ENCODE measurements around the gene INPP5D. TPM values are rescaled to one million over a fixed set of nuclear protein-coding genes. Genes with fewer than 3 reads are reported as not detected.

Gene INPP5D
- total RNA-seq (2021; fragmentation: NEBNext Ultra II Directional; extraction: Animal tissue kit (Norgen Biotek cat#: 25700)) (7.1 and 8.6 TPM in 2 replicates), polyA plus RNA-seq (2011; rRNA removed) (4.5 and 6.0 TPM in 2 replicates), polyA minus RNA-seq (2011; rRNA and poly(A)+ RNA removed) (17.3 and 35.7 TPM in 2 replicates)
- 4.4 TPM for polyA plus RNA-seq (2011; cell fraction: cytosol; rRNA removed)
- 16.8 TPM for polyA plus RNA-seq (2011; cell fraction: nucleus; rRNA removed)
- 10.9 to 15.7 TPM (median 13.2 TPM) in 4 replicates for polyA plus RNA-seq (2012, experiment 1 of 2)
- 5.9 TPM for polyA plus RNA-seq (2012, experiment 2 of 2)
- 4.8 TPM for polyA plus RNA-seq (2013, experiment 1 of 2)
- polyA plus RNA-seq (2013, experiment 2 of 2): 5.9 TPM
- polyA minus RNA-seq (2011; cell fraction: cytosol; rRNA and poly(A)+ RNA removed): 8.5 TPM
- polyA minus RNA-seq (2011; cell fraction: nucleus; rRNA and poly(A)+ RNA removed): 17.7 TPM
- long read RNA-seq, experiment 1, partial matches to known transcripts: 5 of 5 reads
- long read RNA-seq, experiment 1, other reads (novel, unspliced or antisense): 0 of 5 reads
- long read RNA-seq, experiment 2, partial matches to known transcripts: 1 of 2 reads
- long read RNA-seq, experiment 2, other reads (novel, unspliced or antisense): 1 of 2 reads

GRCh38 chr2:233059797-233060500 lies at the start of gene INPP5D:
TSS of gene INPP5D (plus strand) at chr2:233060342. CDS start at chr2:233060479, 137 bp downstream.
- no peak within 1 kb of the TSS for H3K9ac ChIP-seq (replicated peaks in 1 of 4; ENCODE audit: extremely low read depth in 1 of 4, low read depth in 3 of 4, low read length in 3 of 4)

More at GRCh38 chr2:233059797-233060500, at the start of gene INPP5D:
- Histone ChIP-seq H3K56ac (replicated peaks; ENCODE audit: insufficient read length, low read depth, low read length) (no peak within 1 kb of the TSS), H3K27me3 (replicated peaks in 1 of 4; ENCODE audit: control insufficient read depth in 3 of 4, extremely low read depth in 1 of 4, insufficient read depth in 3 of 4, low read length in 3 of 4) (no peaks in the 10 kb centered on the region), H3K23ac (ENCODE audit: insufficient read length) (no peak within 1 kb of the TSS), H3K79me2 (ENCODE audit: control insufficient read depth in 1 of 2, insufficient read depth in 2 of 2, low read length in 2 of 2) (no peaks in the 10 kb centered on the region), H4K91ac (replicated peaks; ENCODE audit: insufficient read length, low read length) (no peak within 1 kb of the TSS), H2BK120ac (replicated peaks; ENCODE audit: low read depth, low read length) (no peak within 1 kb of the TSS), H2BK15ac (ENCODE audit: low read length) (no peak within 1 kb of the TSS), H4K8ac (ENCODE audit: extremely low read depth, insufficient read depth, low read length) (no peak within 1 kb of the TSS; the same call in 1 of the 2 replicates), H2BK20ac (ENCODE audit: low read length) (no peak within 1 kb of the TSS), H2AFZ (ENCODE audit: low read length) (no peak within 1 kb of the TSS), H3K14ac (ENCODE audit: insufficient read length) (no peak within 1 kb of the TSS), H3K4me1 (replicated peaks in 1 of 4; ENCODE audit: control insufficient read depth in 3 of 4, insufficient read depth in 4 of 4, low read length in 3 of 4) (peaks cover 0 to 10% (median 4%) of the 10 kb centered on the region in 4 experiments; a peak in 4 of 7 replicates), H3K4me2 (ENCODE audit: insufficient read depth in 1 of 2, low read depth in 2 of 2, low read length in 2 of 2) (no peak within 1 kb of the TSS), H4K5ac (ENCODE audit: insufficient read length, low read depth, low read length) (no peak within 1 kb of the TSS), H3K4me3 (ENCODE audit: extremely low read depth in 1 of 4, insufficient read depth in 2 of 4, low read depth in 3 of 4, low read length in 4 of 4) (no peak within 1 kb of the TSS), H2AK5ac (ENCODE audit: low read depth, low read length) (no peak within 1 kb of the TSS), H2BK5ac (ENCODE audit: low read depth, low read length) (no peak within 1 kb of the TSS), H3K79me1 (ENCODE audit: low read depth, low read length) (no peaks in the 10 kb centered on the region), H3K9me3 (ENCODE audit: insufficient read depth in 2 of 2, low read depth in 1 of 2, low read length in 1 of 2) (no peaks in the 10 kb centered on the region), H2BK12ac (ENCODE audit: low read depth, low read length) (no peak within 1 kb of the TSS; the same call in 1 of the 2 replicates), H3K18ac (ENCODE audit: extremely low read depth, low read length) (no peak within 1 kb of the TSS), H3K27ac (ENCODE audit: low read depth, low read length) (no peak within 1 kb of the TSS), H3K23me2 (ENCODE audit: low read depth, low read length) (no peaks in the 10 kb centered on the region), H4K20me1 (replicated peaks in 1 of 2; ENCODE audit: control insufficient read depth in 1 of 2, insufficient read depth in 2 of 2, low read length in 2 of 2) (no peaks in the 10 kb centered on the region), H3K4ac (replicated peaks; ENCODE audit: insufficient read length, low read depth, low read length) (no peak within 1 kb of the TSS), H3K36me3 (ENCODE audit: control insufficient read depth in 2 of 4, insufficient read depth in 4 of 4, low read length in 3 of 4) (no peaks in the 10 kb centered on the region)
- CTCF ChIA-PET (ENCODE audit: partially characterized antibody): interaction anchor here (0.7 to 4.6 kb wide), 30 partner anchors 8 to 457 kb away, joined by 3 to 32 read pairs (median 4); partner anchors contain the start of gene NEU2
- 82% methylated on average over 14 of the region's 26 CpGs; no CpG with 5 or more reads in 1 of the 2 experiments for WGBS, 2 experiments (ENCODE audit: extremely low coverage in 1 of 2, insufficient coverage in 1 of 2, insufficient read length in 1 of 2, insufficient replicate concordance in 2 of 2, low coverage in 1 of 2, low lambda C conversion rate in 2 of 2, missing lambda C conversion rate in 1 of 2)
- FAIRE-seq: no peak
- no peak for DNase-seq (ENCODE audit: low read depth in 1 of 2, low spot score in 2 of 2)
- TF ChIP-seq RXRA (IDR thresholded peaks at IDR 0.05; ENCODE audit: insufficient read depth, low read depth, low read length): no peak
- TF ChIP-seq SP1 (IDR thresholded peaks at IDR 0.05; ENCODE audit: low read depth, low read length): no peak
- TF ChIP-seq EGR1 (IDR thresholded peaks at IDR 0.05; ENCODE audit: borderline replicate concordance, low read depth, low read length): no peak
- TF ChIP-seq SIX5 (IDR thresholded peaks at IDR 0.05; ENCODE audit: low read depth, low read length): no peak
- TF ChIP-seq, protein P1, sequence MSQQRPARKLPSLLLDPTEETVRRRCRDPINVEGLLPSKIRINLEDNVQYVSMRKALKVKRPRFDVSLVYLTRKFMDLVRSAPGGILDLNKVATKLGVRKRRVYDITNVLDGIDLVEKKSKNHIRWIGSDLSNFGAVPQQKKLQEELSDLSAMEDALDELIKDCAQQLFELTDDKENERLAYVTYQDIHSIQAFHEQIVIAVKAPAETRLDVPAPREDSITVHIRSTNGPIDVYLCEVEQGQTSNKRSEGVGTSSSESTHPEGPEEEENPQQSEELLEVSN (IDR thresholded peaks at IDR 0.05): no peak
- POLR2A ChIA-PET (ENCODE audit: partially characterized antibody): interaction anchor here (0.8 to 1.4 kb wide), 4 partner anchors 8 to 470 kb away, joined by 3 to 7 read pairs (median 4); partner anchors contain the start of gene ATG16L1

All from H1 (cell line).